NCI-H1092 (cell line): ENCODE measurements around the gene TMIGD3.

Source experiments
- DNase-seq: peaks from one replicate; lab custom pipeline; 2025; lab: John Stamatoyannopoulos, UW

The TMIGD3 gene

GRCh38 chr1:111446967-111447892 lies 56.2 kb downstream of the TMIGD3 start:
- DNase-seq = no peak

GRCh38 chr1:111446546-111446945 lies 56.9 kb downstream of the TMIGD3 start:
- no peak for DNase-seq

GRCh38 chr1:111444031-111444430 lies 59.4 kb downstream of the TMIGD3 start:
- DNase-seq = no peak

GRCh38 chr1:111442457-111442856 lies 61.0 kb downstream of the TMIGD3 start:
- no peak for DNase-seq

- no peak for DNase-seq
Measured at GRCh38 chr1:111441573-111442192, 61.8 kb downstream of the TMIGD3 start.

GRCh38 chr1:111439461-111440351 lies 63.7 kb downstream of the TMIGD3 start:
- no peak for DNase-seq

- DNase-seq = no peak
Measured at GRCh38 chr1:111436726-111437125, 66.7 kb downstream of the TMIGD3 start.
